HG02852 (cell line): ENCODE results near the gene ACKR3.

ENCODE experiments used
- ATAC-seq: cut with Tn5 transposase; IDR thresholded peaks from one replicate; pipeline ENCODE4 v1.9.1; 2021; ENCODE audit warnings: mild to moderate bottlenecking, moderate library complexity; ENCODE audit not compliant: unreplicated experiment

Gene ACKR3

GRCh38 chr2:236606023-236606422 is 36.4 kb downstream of the ACKR3 start:
- no peak for ATAC-seq

GRCh38 chr2:236607471-236608187 is 38.0 kb downstream of the ACKR3 start:
- no peak for ATAC-seq

GRCh38 chr2:236608188-236608525 is 38.5 kb downstream of the ACKR3 start:
- ATAC-seq = no peak

GRCh38 chr2:236608710-236609109 is 39.1 kb downstream of the ACKR3 start:
- ATAC-seq = no peak

GRCh38 chr2:236610991-236611821 is 41.6 kb downstream of the ACKR3 start:
- ATAC-seq = no peak

- ATAC-seq = no peak
These were observed 43.1 kb downstream of the ACKR3 start for GRCh38 chr2:236612737-236613136.

GRCh38 chr2:236613612-236614011 is 44.0 kb downstream of the ACKR3 start:
- no peak for ATAC-seq

GRCh38 chr2:236614551-236614950 is 44.9 kb downstream of the ACKR3 start:
- ATAC-seq = no peak

- ATAC-seq = no peak
These were observed 46.4 kb downstream of the ACKR3 start for GRCh38 chr2:236616031-236616430.

GRCh38 chr2:236616624-236617023 is 47.0 kb downstream of the ACKR3 start:
- ATAC-seq = no peak

- no peak for ATAC-seq
These were observed 47.7 kb downstream of the ACKR3 start for GRCh38 chr2:236617221-236617737.

- ATAC-seq = no peak
These were observed 48.2 kb downstream of the ACKR3 start for GRCh38 chr2:236617796-236618195.

GRCh38 chr2:236618370-236618769 is 48.7 kb downstream of the ACKR3 start:
- ATAC-seq = no peak

- ATAC-seq = no peak
These were observed 50.4 kb downstream of the ACKR3 start for GRCh38 chr2:236619910-236620612.

GRCh38 chr2:236621786-236622185 is 52.2 kb downstream of the ACKR3 start:
- ATAC-seq = no peak

GRCh38 chr2:236622201-236622600 is 52.6 kb downstream of the ACKR3 start:
- no peak for ATAC-seq

- no peak for ATAC-seq
These were observed 53.0 kb downstream of the ACKR3 start for GRCh38 chr2:236622660-236623059.

- no peak for ATAC-seq
These were observed 54.2 kb downstream of the ACKR3 start for GRCh38 chr2:236623816-236624215.

- ATAC-seq = no peak
These were observed 55.6 kb downstream of the ACKR3 start for GRCh38 chr2:236625156-236625690.

GRCh38 chr2:236626391-236627150 is 56.9 kb downstream of the ACKR3 start:
- ATAC-seq = no peak

- no peak for ATAC-seq
These were observed 57.6 kb downstream of the ACKR3 start for GRCh38 chr2:236627193-236627592.
